Pancreas (tissue), 10 donors: Measurements from ENCODE around the gene CAMK2A. TPM values are rescaled to one million over a fixed set of nuclear protein-coding genes. Genes with fewer than 3 reads are reported as not detected.

Experiments used
- ATAC-seq, 4 donors: fragments of 200-7000 bp; cut with Tn5 transposase; one replicate each; pipeline versions ENCODE4 v1.8.0 to v1.9.1; 2020; ENCODE audit warnings: mild to moderate bottlenecking in 4 of 4, moderate library complexity in 4 of 4
- DNase-seq, 6 donors: peaks; one replicate each; pipeline ENCODE4 v3.0.0-alpha.2; 2020
- FAIRE-seq: peaks from 2 replicates; lab custom pipeline; 2012; peaks lifted over from hg19 to GRCh38; lab: Jason Lieb, UNC
- H3K27ac ChIP-seq, 4 donors: fragments of 200-600 bp; sonication (generic); 1 replicate in 3 of 4; 2 replicates in 1 of 4; pipeline versions ENCODE4 v1.5.0 to v1.8.0; 2020
- H3K27me3 ChIP-seq, 4 donors: fragments of 200-600 bp; one replicate each; pipeline ENCODE4 v1.8.0; 2021
- H3K36me3 ChIP-seq, 3 donors: fragments of 200-600 bp; sonication (generic) in 1 of 3; one replicate each; pipeline versions ENCODE4 v1.5.0 to v1.8.0; 2020 to 2021
- H3K4me1 ChIP-seq, 3 donors: fragments of 200-600 bp; one replicate each; pipeline ENCODE4 v1.8.0; 2021
- H3K4me3 ChIP-seq, 4 donors: fragments of 200-600 bp; sonication (generic) in 2 of 4; one replicate each; pipeline versions ENCODE4 v1.5.0 to v1.8.0; 2020 to 2021
- H3K9me3 ChIP-seq, 4 donors: fragments of 200-600 bp; one replicate each; pipeline ENCODE4 v1.8.0; 2021
- CTCF ChIP-seq, 4 donors: fragments of 200-600 bp; sonication (generic) in 3 of 4; IDR thresholded peaks; one replicate each; pipeline versions ENCODE4 v1.5.0 to v1.8.0; 2021; ENCODE audit warnings: antibody characterized with exemption in 4 of 4
- WGBS, 2 donors: extraction: QIAGEN DNeasy Blood & Tissue Kit; methylation state at CpG; one replicate each; pipeline ENCODE4 v1.1.7; 2013; 5-methylcytosine and 5-hydroxymethylcytosine counted together
- intact Hi-C, 3 donors: fragments of 100-400 bp; cut with DNase I; formaldehyde crosslinking; loops; one replicate each; pipeline versions ENCODE4 v1.11.1 to v1.14.2; 2022
- polyA plus RNA-seq, 2 donors: library from polyadenylated mRNA; stranded (reverse); fragments of 200-250 nt; gene quantifications; one replicate each; pipeline ENCODE4 v1.2.3, GENCODE V29; 2013
- total RNA-seq, 6 donors: library from RNA; stranded (reverse); fragmentation: NEBNext Ultra II Directional in 4 of 6; extraction: Animal tissue kit (Norgen Biotek cat#: 25700) in 4 of 6; gene quantifications; one replicate each; pipeline versions ENCODE4 v1.2.1 to v1.2.4, GENCODE V29; 2021 to 2023
- donor health status: healthy with polysubstance abuse.
- donor health status: DM: no; HTN: no; CAD: no; lungs with moderate emphysema.
- donor health status: DM: no; HTN: no; CAD: no.
- donor health status: control.
- donor health status: control.
- donor health status: Bipolar disorder and iron deficiency.
- donor health status: DM: yes; HTN: yes; CAD: no.
- donor health status: DM: no; HTN: no; CAD: no.
- donor health status: DM: no; HTN: no; CAD: no.
- donor health status: DM: yes; HTN: yes; CAD: no.

Gene CAMK2A
- total and polyA plus RNA-seq, 8 donors: 0.03 to 0.19 (median 0.08) TPM; not detected in 3

GRCh38 chr5:150277043-150277442, 12.5 kb downstream of the CAMK2A start:
- intact Hi-C loops: loop anchor here in 1 of 3 donors (10.0 kb wide), 1 partner anchor 158 kb away; no protein-coding TSS in a partner anchor
- no peaks in the 10 kb centered on the region for H3K36me3 ChIP-seq
- TF ChIP-seq CTCF (IDR thresholded peaks at IDR 0.05): no peak
- ATAC-seq (no peak), FAIRE-seq (no peak), DNase-seq (no peak)
- no peaks in the 10 kb centered on the region for H3K4me1 ChIP-seq
- H3K9me3 ChIP-seq: no peaks in the 10 kb centered on the region
- H3K27me3 ChIP-seq: no peaks in the 10 kb centered on the region
- WGBS, 2 donors: 80 to 84% methylated on average over 4 of the region's 4 CpGs
- H3K27ac ChIP-seq: no peak overlapping the region
- no peak overlapping the region for H3K4me3 ChIP-seq

- ATAC-seq (no peak), DNase-seq (no peak), FAIRE-seq (no peak)
- intact Hi-C loops: loop anchor here in 1 of 3 donors (10.0 kb wide), 1 partner anchor 160 kb away; no protein-coding TSS in a partner anchor
- TF ChIP-seq CTCF (IDR thresholded peaks at IDR 0.05): no peak
- Histone ChIP-seq H3K27me3 (no peaks in the 10 kb centered on the region), H3K4me3 (no peak overlapping the region), H3K9me3 (no peaks in the 10 kb centered on the region), H3K4me1 (peaks cover 5 to 9% (median 6%) of the 10 kb centered on the region in 3 donors), H3K36me3 (no peaks in the 10 kb centered on the region), H3K27ac (no peak overlapping the region)
- WGBS, 2 donors: 79 to 85% methylated on average over 4 of the region's 4 CpGs
Observed at GRCh38 chr5:150274811-150275210, 14.8 kb downstream of the CAMK2A start.

DNA sequence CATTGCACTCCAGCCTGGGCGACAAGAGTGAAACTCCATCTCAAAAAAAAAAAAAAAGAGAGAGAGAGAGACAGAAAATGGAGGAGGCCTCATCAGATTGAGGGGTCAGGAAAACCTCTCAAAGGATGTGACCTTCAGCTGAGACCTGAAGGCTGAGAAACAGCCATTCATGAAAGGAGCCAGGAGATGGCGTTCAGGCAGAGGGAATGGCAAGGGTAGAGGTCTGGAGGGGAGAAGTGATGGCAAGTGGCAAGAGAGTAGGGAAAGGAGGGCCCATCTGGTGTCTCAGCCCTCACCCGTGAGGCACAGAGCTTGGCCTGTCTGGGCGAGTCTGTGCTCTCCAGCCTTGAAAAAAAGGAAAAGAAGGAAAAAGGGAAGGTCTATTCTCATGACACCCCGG, 17.0 kb downstream of the CAMK2A start:
- intact Hi-C loops: loop anchor here in 1 of 3 donors (10.0 kb wide), 1 partner anchor 162 kb away; no protein-coding TSS in a partner anchor
- H3K27me3 ChIP-seq: no peaks in the 10 kb centered on the region
- DNase-seq: no peak
- ATAC-seq: peak in 3 of 4 donors; percentile 47 to 50 (median 48)
- WGBS, 2 donors: 70 to 81% methylated on average over 5 of the region's 5 CpGs
- H3K4me3 ChIP-seq: no peak overlapping the region
- no peaks in the 10 kb centered on the region for H3K36me3 ChIP-seq
- H3K27ac ChIP-seq: no peak overlapping the region
- FAIRE-seq: no peak
- H3K4me1 ChIP-seq: peaks cover 8 to 18% (median 15%) of the 10 kb centered on the region in 3 donors
- no peak for TF ChIP-seq CTCF (IDR thresholded peaks at IDR 0.05)
- no peaks in the 10 kb centered on the region for H3K9me3 ChIP-seq

- 83 to 84% methylated on average over 5 of the region's 5 CpGs for WGBS, 2 donors
Observed at GRCh38 chr5:150271923-150272322, 17.6 kb downstream of the CAMK2A start.

More at GRCh38 chr5:150271923-150272322, 17.6 kb downstream of the CAMK2A start:
- no peak for TF ChIP-seq CTCF (IDR thresholded peaks at IDR 0.05)
- no peak overlapping the region for H3K4me3 ChIP-seq
- peaks cover 13 to 24% (median 21%) of the 10 kb centered on the region in 3 donors for H3K4me1 ChIP-seq
- ATAC-seq: no peak
- no peak for DNase-seq
- H3K9me3 ChIP-seq: no peaks in the 10 kb centered on the region
- no peaks in the 10 kb centered on the region for H3K36me3 ChIP-seq
- no peak overlapping the region for H3K27ac ChIP-seq
- no peaks in the 10 kb centered on the region for H3K27me3 ChIP-seq
- intact Hi-C loops: loop anchor here in 1 of 3 donors (10.0 kb wide), 1 partner anchor 163 kb away; no protein-coding TSS in a partner anchor
- FAIRE-seq: no peak
